ENCODE results near the gene LASP1. TPM values are rescaled to one million over a fixed set of nuclear protein-coding genes. Genes with fewer than 3 reads are reported as not detected.

Gene LASP1
- total and polyA plus RNA-seq, 8 donors: 33.7 to 183 (median 101) TPM

DNA sequence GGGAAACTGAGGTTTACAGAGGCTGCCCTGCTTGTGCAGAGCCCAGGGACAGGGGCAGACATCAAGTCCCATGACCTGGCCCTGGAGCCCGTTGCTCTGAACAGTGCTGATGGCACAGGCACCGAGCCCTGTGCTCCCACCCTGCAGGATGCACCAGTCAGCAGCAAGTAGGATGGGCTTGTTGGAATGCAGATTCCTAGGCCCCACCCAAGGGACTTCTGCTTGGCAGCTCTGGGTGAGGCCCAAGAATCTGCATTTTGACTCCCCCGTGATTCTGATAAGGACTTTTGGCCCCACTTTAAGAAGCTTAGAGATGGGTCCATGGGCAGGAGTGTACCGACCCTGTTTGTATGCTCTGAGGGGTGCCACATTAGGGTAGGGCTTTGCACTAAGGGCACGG lies 23.3 kb downstream of the LASP1 start:
- Histone ChIP-seq H3K36me3 (peaks cover 38 to 96% (median 91%) of the 10 kb centered on the region in 4 donors), H3K27me3 (no peaks in the 10 kb centered on the region), H3K27ac (peak overlapping the region; percentile 9 to 77 (median 71)), H3K4me1 (peaks cover 53 to 100% (median 81%) of the 10 kb centered on the region in 4 donors), H3K9me3 (no peaks in the 10 kb centered on the region), H3K4me3 (no peak overlapping the region)
- 68 to 78% (median 76%) methylated on average over 4 to 5 of the region's 5 CpGs for WGBS, 5 donors
- TF ChIP-seq POLR2AphosphoS5 (IDR thresholded peaks at IDR 0.05) (no peak), EP300 (IDR thresholded peaks at IDR 0.05) (no peak), POLR2A (IDR thresholded peaks at IDR 0.05) (no peak)
- TF ChIP-seq, protein P1, sequence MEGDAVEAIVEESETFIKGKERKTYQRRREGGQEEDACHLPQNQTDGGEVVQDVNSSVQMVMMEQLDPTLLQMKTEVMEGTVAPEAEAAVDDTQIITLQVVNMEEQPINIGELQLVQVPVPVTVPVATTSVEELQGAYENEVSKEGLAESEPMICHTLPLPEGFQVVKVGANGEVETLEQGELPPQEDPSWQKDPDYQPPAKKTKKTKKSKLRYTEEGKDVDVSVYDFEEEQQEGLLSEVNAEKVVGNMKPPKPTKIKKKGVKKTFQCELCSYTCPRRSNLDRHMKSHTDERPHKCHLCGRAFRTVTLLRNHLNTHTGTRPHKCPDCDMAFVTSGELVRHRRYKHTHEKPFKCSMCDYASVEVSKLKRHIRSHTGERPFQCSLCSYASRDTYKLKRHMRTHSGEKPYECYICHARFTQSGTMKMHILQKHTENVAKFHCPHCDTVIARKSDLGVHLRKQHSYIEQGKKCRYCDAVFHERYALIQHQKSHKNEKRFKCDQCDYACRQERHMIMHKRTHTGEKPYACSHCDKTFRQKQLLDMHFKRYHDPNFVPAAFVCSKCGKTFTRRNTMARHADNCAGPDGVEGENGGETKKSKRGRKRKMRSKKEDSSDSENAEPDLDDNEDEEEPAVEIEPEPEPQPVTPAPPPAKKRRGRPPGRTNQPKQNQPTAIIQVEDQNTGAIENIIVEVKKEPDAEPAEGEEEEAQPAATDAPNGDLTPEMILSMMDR (IDR thresholded peaks at IDR 0.05): no peak
- DNase-seq: peak in 1 of 2 donors; percentile 15
- intact Hi-C loops (cut with DNase I; ENCODE audit: low total_unique reads): no loop called here

DNA sequence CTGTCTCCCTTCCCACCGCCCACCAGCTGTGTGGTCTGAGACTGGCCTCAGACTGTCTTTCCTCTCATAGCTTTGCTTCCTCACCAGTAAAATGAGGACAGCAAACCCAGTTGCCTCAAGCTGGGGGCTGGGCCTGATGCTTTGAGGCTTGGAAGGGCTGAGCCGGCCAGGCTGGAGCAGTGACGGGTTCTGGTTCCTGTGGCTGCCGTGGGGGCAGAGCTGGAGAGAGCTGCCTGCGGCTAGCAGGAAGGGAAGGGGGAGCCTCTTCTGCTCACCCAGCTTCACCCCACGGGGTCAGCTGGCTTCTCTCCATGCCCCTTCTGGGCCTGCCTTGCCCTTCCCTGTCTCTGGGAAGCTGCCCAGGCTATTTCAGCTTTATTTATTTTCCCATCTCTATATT lies 23.7 kb downstream of the LASP1 start:
- H3K27ac ChIP-seq: peak overlapping the region; percentile 9 to 77 (median 71)
- no peak overlapping the region for H3K4me3 ChIP-seq
- no peaks in the 10 kb centered on the region for H3K9me3 ChIP-seq
- no peaks in the 10 kb centered on the region for H3K27me3 ChIP-seq
- WGBS, 5 donors: 24 to 54% (median 39%) methylated on average over 6 of the region's 6 CpGs
- intact Hi-C loops (cut with DNase I; ENCODE audit: low total_unique reads): no loop called here
- peaks cover 43 to 96% (median 91%) of the 10 kb centered on the region in 4 donors for H3K36me3 ChIP-seq
- H3K4me1 ChIP-seq: peaks cover 58 to 100% (median 81%) of the 10 kb centered on the region in 4 donors
- DNase-seq: peak in 1 of 2 donors; percentile 28
- TF ChIP-seq POLR2AphosphoS5 (IDR thresholded peaks at IDR 0.05) (no peak), POLR2A (IDR thresholded peaks at IDR 0.05) (no peak), EP300 (IDR thresholded peaks at IDR 0.05) (no peak)
- TF ChIP-seq, protein P1 (IDR thresholded peaks at IDR 0.05): no peak

DNA sequence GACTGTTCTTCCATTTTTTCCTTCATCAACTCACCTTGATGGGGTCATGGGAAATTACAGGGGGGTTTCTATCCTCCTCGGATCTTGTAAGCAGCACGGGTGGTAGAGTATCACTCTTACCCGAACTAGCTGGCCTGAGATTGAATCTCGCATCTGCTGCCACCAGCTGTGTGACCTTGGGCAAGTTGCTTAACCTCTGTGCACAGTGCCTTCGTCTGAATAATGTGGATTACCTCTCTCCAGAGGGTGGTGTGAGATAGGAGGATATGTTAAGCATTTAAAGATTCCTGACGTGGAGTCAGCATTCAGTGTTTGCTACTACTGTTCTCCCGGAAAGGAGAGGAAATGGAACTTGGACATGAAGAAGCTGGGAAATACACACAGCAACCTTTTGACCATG lies 24.4 kb downstream of the LASP1 start:
- H3K9me3 ChIP-seq: no peaks in the 10 kb centered on the region
- H3K27me3 ChIP-seq: no peaks in the 10 kb centered on the region
- no peak for DNase-seq
- WGBS, 5 donors: 43 to 52% (median 50%) methylated on average over 7 of the region's 7 CpGs
- H3K27ac ChIP-seq: peak overlapping the region in 4 of 5 donors; percentile 60 to 77 (median 73)
- H3K4me1 ChIP-seq: peaks cover 65 to 100% (median 82%) of the 10 kb centered on the region in 4 donors
- H3K36me3 ChIP-seq: peaks cover 49 to 96% (median 91%) of the 10 kb centered on the region in 4 donors
- TF ChIP-seq EP300 (IDR thresholded peaks at IDR 0.05) (no peak), POLR2AphosphoS5 (IDR thresholded peaks at IDR 0.05) (no peak), POLR2A (IDR thresholded peaks at IDR 0.05) (no peak)
- TF ChIP-seq, protein P1 (IDR thresholded peaks at IDR 0.05): no peak
- intact Hi-C loops (cut with DNase I; ENCODE audit: low total_unique reads): no loop called here
- no peak overlapping the region for H3K4me3 ChIP-seq

DNA sequence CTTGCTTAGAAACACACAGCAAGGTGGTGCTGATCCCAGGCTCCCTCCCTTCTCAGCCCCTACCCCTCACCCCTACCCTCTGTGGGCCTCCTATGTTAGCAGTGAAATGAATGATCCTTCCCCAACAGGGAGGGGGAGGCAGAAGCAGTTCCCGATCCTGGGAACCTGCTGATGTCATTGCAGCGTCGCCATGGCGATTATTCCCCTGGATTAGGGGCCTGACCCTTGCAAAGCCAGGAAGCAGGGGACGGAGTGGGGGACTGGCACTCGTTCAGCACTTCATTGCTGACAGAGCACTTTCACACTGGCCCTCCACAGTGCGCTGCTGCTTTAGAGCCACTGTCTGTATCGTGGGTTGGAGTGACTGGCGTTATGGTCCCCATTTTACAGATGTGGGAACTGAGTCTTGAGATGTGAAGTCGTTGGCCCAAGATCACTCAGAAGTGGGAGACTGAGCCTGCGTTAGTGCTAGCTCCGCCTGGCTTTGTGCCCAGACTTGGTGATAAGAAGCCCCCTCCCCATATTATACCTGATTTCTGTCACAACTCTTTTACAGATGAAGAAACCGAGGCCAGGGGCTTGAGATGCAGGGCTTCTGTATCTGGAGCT lies 26.6 kb downstream of the LASP1 start:
- H3K36me3 ChIP-seq: peaks cover 34 to 95% (median 78%) of the 10 kb centered on the region in 4 donors
- intact Hi-C loops (cut with DNase I; ENCODE audit: low total_unique reads): no loop called here

More for the DNA sequence above, 26.6 kb downstream of the LASP1 start:
- Histone ChIP-seq H3K4me1 (peaks cover 69 to 99% (median 85%) of the 10 kb centered on the region in 4 donors), H3K4me3 (no peak overlapping the region), H3K27ac (peak overlapping the region in 4 of 5 donors; percentile 67 to 81 (median 76)), H3K9me3 (no peaks in the 10 kb centered on the region), H3K27me3 (no peaks in the 10 kb centered on the region)
- WGBS, 5 donors: 45 to 67% (median 61%) methylated on average over 9 to 13 of the region's 13 CpGs
- peak in 1 of 2 donors; percentile 63 for DNase-seq
- TF ChIP-seq POLR2AphosphoS5 (IDR thresholded peaks at IDR 0.05): no peak
- TF ChIP-seq, protein P1 (IDR thresholded peaks at IDR 0.05): no peak
- no peak for TF ChIP-seq EP300 (IDR thresholded peaks at IDR 0.05)
- TF ChIP-seq POLR2A (IDR thresholded peaks at IDR 0.05): no peak
